ENCODE data around the gene CYP3A4.
"Not testable (repeated sequence)": the region's sequence is repeated elsewhere in the genome, so short reads cannot be mapped to it uniquely, and the experiment has no call there.

CYP3A4 gene

DNA sequence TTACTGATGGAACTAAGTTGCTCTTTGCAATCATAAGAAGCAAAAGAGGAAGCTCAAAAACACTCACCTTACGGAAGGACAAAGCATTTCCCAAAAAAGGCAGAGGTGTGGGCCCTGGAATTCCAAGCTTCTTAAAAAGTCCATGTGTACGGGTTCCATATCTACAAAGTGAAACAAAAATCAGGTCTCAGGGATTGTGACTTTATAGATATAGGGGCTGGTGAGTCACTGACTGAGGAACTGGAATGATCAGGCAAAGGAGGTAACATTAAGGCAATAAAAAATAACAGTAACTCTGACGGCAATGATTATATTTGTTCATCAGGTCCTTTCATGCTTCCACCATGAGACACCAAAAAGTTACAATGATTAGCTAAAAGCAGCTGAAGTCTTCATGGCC, 53.0 kb downstream of the CYP3A4 start:
- Histone ChIP-seq H3K4me3 (ENCODE audit: low read length) (no peak overlapping the region), H3K36me3 (ENCODE audit: insufficient read depth, low read depth, low read length) (no peaks in the 10 kb centered on the region), H3K27me3 (ENCODE audit: insufficient read depth, low read length) (no peaks in the 10 kb centered on the region), H3K9ac (ENCODE audit: low read depth, low read length) (no peak overlapping the region), H3K9me3 (ENCODE audit: insufficient read depth, low read depth, low read length) (no peaks in the 10 kb centered on the region), H3K27ac (ENCODE audit: low read length) (no peak overlapping the region), H3K4me1 (ENCODE audit: insufficient read depth, low read length) (no peaks in the 10 kb centered on the region)

DNA sequence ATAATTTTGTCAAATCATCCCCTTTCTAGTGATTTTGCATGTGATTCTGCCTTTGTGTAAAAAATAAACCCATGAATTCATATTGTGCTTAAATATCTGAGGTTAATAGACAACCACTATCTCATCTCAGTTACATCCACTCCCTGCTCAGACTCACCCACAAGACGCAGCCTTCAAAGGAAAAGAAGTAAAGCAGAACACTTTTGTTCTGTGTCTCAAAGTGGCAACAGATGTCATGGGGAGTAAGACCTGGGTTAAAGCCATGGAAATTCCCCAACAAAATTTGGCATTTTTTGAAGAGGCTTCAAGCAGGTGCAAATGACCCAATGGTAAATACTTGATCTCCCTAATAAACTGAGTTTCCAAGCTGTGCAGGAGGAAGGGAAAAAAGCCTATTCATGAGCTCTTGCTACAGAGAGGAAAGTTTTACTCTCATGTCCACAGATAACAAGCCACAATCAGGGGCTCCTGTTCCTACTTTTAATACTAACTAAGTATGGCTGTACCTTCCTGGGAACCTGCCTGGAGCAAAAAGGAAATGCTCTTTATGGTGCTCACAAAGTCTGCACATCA, 53.7 kb downstream of the CYP3A4 start:
- no peak overlapping the region for H3K9ac ChIP-seq (ENCODE audit: low read depth, low read length)
- H3K27me3 ChIP-seq (ENCODE audit: insufficient read depth, low read length): no peaks in the 10 kb centered on the region
- no peaks in the 10 kb centered on the region for H3K4me1 ChIP-seq (ENCODE audit: insufficient read depth, low read length)
- no peaks in the 10 kb centered on the region for H3K9me3 ChIP-seq (ENCODE audit: insufficient read depth, low read depth, low read length)
- H3K36me3 ChIP-seq (ENCODE audit: insufficient read depth, low read depth, low read length): no peaks in the 10 kb centered on the region
- H3K27ac ChIP-seq (ENCODE audit: low read length): no peak overlapping the region
- H3K4me3 ChIP-seq (ENCODE audit: low read length): no peak overlapping the region

DNA sequence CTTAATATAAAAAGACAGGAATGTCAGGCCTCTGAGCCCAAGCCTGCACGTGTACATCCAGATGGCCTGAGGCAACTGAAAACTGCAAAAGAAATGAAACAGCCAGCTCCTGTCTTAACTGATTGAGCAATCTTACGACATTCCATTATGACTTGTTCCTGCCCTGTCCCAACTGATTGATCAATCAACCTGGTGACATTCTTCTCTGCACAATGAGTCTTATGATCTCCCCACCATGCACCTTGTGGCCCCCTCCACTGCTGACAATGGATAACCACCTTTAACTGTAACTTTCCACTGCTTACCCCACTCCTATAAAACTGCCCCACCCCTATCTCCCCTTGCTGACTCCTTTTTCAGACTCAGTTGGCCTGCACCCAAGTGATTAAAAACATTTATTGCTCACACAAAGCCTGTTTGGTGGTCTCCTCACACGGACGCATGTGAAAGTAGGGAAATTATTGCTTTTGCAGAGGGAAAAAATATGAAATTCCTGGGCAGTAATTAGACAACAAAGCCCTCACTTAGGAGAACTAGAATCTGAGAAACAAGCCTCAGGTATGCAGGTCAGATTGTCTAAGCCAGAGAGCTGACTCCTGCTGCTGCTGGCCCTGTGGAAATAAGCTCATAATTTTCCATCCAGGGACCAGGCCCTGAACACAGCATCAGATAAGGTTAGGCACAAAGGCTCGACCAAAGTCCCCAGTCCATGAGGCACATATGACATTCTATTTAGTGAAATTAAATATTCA, 54.3 kb downstream of the CYP3A4 start:
- no peak overlapping the region for H3K27ac ChIP-seq (ENCODE audit: low read length)
- H3K9me3 ChIP-seq (ENCODE audit: insufficient read depth, low read depth, low read length): no peaks in the 10 kb centered on the region
- no peaks in the 10 kb centered on the region for H3K4me1 ChIP-seq (ENCODE audit: insufficient read depth, low read length)
- H3K4me3 ChIP-seq (ENCODE audit: low read length): no peak overlapping the region
- H3K9ac ChIP-seq (ENCODE audit: low read depth, low read length): no peak overlapping the region
- no peaks in the 10 kb centered on the region for H3K27me3 ChIP-seq (ENCODE audit: insufficient read depth, low read length)
- no peaks in the 10 kb centered on the region for H3K36me3 ChIP-seq (ENCODE audit: insufficient read depth, low read depth, low read length)

DNA sequence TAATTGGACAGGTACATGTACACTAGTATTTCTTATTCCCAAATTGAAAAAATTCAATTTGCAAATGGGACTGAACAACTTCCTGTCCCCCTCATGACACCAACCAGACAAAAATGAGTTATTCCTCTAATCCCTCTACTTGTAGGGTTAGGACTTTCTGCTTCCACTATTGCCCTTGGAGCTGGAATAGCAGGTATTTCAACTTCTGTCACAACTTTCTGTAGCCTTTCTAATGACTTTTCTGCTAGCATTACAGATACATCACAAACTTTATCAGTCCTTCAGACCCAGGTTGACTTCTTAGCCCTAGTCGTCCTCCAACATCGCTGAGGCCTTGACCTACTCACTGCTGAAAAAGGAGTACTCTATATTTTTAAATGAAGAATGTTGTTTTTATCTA, 55.4 kb downstream of the CYP3A4 start:
- no peaks in the 10 kb centered on the region for H3K9me3 ChIP-seq (ENCODE audit: insufficient read depth, low read depth, low read length)
- H3K4me3 ChIP-seq (ENCODE audit: low read length): no peak overlapping the region
- no peak overlapping the region for H3K27ac ChIP-seq (ENCODE audit: low read length)
- no peaks in the 10 kb centered on the region for H3K4me1 ChIP-seq (ENCODE audit: insufficient read depth, low read length)
- no peaks in the 10 kb centered on the region for H3K27me3 ChIP-seq (ENCODE audit: insufficient read depth, low read length)
- H3K36me3 ChIP-seq (ENCODE audit: insufficient read depth, low read depth, low read length): no peaks in the 10 kb centered on the region
- no peak overlapping the region for H3K9ac ChIP-seq (ENCODE audit: low read depth, low read length)

DNA sequence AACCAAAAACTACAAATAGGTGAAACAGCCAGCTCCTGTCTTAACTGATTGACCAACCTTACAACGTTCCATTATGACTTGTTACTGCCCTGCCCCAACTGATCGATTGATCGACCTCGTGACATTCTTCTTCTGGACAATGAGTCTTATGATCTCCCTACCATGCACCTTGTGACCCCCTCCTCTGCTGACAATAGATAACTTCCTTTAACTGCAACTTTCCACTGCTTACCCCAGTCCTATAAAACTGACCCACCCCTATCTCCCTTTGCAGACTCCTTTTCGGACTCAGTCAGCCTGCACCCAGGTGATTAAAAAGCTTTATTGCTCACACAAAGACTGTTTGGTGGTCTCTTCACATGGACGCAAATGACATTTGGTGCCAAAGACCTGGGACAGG, 60.8 kb downstream of the CYP3A4 start:
- H3K4me3 ChIP-seq (ENCODE audit: low read length); H3K27ac ChIP-seq (ENCODE audit: low read length); H3K9ac ChIP-seq (ENCODE audit: low read depth, low read length); H3K4me1 ChIP-seq (ENCODE audit: insufficient read depth, low read length); H3K36me3 ChIP-seq (ENCODE audit: insufficient read depth, low read depth, low read length); H3K27me3 ChIP-seq (ENCODE audit: insufficient read depth, low read length); H3K9me3 ChIP-seq (ENCODE audit: insufficient read depth, low read depth, low read length): not testable (repeated sequence)

DNA sequence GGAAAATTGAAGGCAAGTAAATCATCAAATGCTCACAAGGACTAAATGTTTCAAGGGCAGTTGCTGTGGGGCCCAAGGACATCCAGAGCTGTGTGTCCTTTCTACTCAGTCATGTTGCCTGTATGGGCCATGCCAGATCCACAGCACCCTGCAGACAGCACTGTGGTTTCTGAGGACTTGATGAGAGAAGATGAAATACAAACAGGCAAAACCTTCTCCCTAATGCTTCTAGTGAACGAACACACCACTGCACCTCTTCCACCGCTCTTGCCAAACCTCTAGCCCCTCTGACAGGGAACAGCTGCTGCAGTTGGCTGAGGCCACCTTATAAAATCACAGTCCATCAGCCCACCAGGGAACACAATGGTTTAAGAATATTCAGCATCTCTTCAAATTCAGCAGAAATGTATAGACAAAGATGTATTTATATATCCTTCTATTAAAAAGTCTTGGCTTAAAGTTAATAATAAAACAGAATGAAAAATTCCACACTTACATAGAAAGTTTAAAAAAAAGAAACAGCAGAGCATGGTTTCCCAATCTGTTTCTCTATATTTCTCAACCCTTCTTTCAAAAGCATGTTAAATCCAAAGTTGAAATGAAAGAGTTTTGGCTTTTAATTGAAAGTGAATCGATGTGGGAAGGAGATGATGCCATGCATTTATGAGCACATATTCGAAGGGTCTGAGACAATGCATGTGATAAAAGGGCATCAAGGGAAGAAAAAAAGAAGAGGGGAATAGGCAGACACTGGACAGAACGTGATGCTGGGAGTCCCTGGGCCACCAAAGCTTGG, 63.0 kb downstream of the CYP3A4 start:
- H3K27me3 ChIP-seq (ENCODE audit: insufficient read depth, low read length): no peaks in the 10 kb centered on the region
- H3K4me1 ChIP-seq (ENCODE audit: insufficient read depth, low read length): no peaks in the 10 kb centered on the region
- H3K9ac ChIP-seq (ENCODE audit: low read depth, low read length): no peak overlapping the region
- no peak overlapping the region for H3K4me3 ChIP-seq (ENCODE audit: low read length)
- no peaks in the 10 kb centered on the region for H3K9me3 ChIP-seq (ENCODE audit: insufficient read depth, low read depth, low read length)
- H3K27ac ChIP-seq (ENCODE audit: low read length): no peak overlapping the region
- no peaks in the 10 kb centered on the region for H3K36me3 ChIP-seq (ENCODE audit: insufficient read depth, low read depth, low read length)

DNA sequence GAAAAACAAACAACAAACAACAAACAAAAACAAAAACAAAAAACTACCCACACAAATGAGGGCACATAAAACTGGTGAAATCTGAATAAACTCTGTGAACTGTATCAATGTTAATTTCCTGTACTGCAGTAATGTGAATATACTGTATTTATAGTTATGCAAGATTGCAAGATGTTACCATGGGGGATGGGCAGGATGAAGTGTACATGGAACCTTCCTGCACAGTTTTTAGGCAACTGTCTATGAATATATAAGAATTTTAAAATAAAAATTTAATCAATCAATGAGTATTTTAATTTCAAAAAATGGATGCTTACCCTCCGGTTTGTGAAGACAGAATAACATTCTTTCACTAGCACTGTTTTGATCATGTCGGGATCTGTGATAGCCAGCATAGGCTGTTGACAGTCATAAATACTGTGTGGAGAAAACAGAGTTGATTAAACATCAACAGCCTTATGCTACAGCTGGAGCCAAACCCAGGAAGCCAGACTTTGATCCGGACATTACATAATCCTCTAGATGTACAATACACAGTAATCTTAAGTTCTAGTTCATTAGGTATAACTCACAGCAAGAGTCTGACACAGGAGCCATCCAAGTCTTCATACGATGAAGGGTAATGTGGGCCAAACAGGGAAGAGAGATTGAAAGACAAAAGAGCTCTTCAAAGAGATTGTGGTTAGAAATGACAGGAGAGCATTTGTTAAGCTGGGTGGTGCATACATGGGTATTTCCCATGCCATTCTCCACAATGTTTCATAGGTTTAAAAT, 63.8 kb downstream of the CYP3A4 start:
- no peaks in the 10 kb centered on the region for H3K9me3 ChIP-seq (ENCODE audit: insufficient read depth, low read depth, low read length)
- H3K4me3 ChIP-seq (ENCODE audit: low read length): no peak overlapping the region
- no peak overlapping the region for H3K9ac ChIP-seq (ENCODE audit: low read depth, low read length)
- H3K36me3 ChIP-seq (ENCODE audit: insufficient read depth, low read depth, low read length): no peaks in the 10 kb centered on the region
- no peak overlapping the region for H3K27ac ChIP-seq (ENCODE audit: low read length)
- no peaks in the 10 kb centered on the region for H3K27me3 ChIP-seq (ENCODE audit: insufficient read depth, low read length)
- no peaks in the 10 kb centered on the region for H3K4me1 ChIP-seq (ENCODE audit: insufficient read depth, low read length)

DNA sequence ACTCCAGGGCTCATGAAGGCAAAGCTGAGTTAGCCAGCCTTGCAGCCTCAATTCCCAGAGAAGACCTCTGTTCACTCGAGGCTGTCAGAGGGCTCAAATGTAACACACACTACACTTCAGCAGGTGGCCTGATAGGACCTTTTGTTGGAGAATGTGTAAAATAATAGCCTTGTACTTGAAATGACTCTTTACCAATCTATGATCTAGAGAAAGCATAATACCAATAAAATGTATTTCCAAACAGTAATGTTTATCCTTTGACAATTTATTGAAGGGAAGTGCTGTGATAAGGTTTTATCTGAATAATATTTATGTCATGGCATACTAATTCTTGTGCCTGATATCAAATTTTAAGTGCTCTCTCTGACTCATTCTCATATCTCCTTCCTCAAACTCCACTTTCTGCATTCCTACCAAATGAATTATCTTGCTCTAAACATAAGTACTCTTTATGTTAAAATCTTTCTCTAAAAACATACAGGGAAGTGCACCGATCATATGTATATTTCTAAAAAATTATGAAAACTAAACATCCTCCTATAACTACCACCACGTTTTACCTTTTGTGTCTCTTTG, 69.9 kb downstream of the CYP3A4 start:
- no peaks in the 10 kb centered on the region for H3K27me3 ChIP-seq (ENCODE audit: insufficient read depth, low read length)
- H3K4me1 ChIP-seq (ENCODE audit: insufficient read depth, low read length): no peaks in the 10 kb centered on the region
- no peak overlapping the region for H3K4me3 ChIP-seq (ENCODE audit: low read length)
- H3K9me3 ChIP-seq (ENCODE audit: insufficient read depth, low read depth, low read length): no peaks in the 10 kb centered on the region
- no peak overlapping the region for H3K9ac ChIP-seq (ENCODE audit: low read depth, low read length)
- no peaks in the 10 kb centered on the region for H3K36me3 ChIP-seq (ENCODE audit: insufficient read depth, low read depth, low read length)
- H3K27ac ChIP-seq (ENCODE audit: low read length): no peak overlapping the region

DNA sequence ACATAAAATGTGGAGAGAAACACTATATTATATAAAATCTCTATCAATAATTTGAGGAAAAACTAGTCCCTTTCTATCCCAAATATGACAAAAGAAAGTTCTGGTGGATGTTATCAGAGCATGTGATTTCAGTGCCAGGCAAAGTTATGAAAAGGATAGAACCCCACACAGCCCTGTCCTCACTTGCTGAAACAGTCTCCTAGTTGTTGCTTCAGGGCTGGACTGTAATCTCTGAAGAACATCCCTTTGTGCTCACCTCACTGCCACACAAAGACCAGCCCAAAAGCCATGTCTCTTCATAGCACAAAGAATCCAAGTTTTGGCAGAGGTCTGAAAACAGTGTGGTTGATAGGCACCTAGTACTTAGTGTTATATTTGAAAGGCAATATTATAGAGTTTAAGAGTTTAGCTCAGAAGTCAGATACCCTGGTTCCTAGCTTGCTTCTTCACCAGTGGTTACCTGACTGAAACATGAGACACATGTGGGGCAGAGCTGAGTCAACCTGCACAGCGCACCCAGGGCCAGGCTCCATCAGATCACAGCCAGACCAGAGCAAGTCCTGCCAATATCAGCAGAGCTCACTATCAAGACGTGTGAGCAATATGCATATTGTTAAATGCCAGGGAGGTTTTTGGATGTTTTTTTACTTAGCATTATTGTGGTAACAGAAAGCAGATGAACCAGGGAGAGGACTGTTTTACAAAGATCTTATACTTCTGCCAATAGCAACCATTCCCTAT, 74.0 kb downstream of the CYP3A4 start:
- H3K4me3 ChIP-seq (ENCODE audit: low read length): no peak overlapping the region
- H3K9ac ChIP-seq (ENCODE audit: low read depth, low read length): no peak overlapping the region
- no peaks in the 10 kb centered on the region for H3K4me1 ChIP-seq (ENCODE audit: insufficient read depth, low read length)
- no peaks in the 10 kb centered on the region for H3K27me3 ChIP-seq (ENCODE audit: insufficient read depth, low read length)
- no peaks in the 10 kb centered on the region for H3K9me3 ChIP-seq (ENCODE audit: insufficient read depth, low read depth, low read length)
- no peaks in the 10 kb centered on the region for H3K36me3 ChIP-seq (ENCODE audit: insufficient read depth, low read depth, low read length)
- no peak overlapping the region for H3K27ac ChIP-seq (ENCODE audit: low read length)

DNA sequence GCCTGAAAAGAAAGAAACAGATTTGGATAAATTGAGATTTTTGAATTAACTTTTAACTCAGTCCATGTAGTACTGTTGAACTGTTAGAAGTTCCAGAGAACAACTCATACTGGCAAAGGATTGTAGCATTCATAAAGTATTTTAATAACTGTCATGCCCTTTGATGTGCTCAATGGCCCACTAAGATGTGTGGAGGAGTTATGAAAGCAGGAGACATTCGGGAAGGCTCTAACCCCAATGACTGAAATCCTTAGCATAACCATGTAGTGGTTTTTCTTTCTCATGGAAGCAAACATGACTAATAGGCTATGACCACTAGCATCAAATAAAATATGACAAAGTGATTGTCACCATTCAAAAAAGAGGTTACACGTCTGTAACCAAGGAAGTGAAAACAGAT, 74.7 kb downstream of the CYP3A4 start:
- H3K36me3 ChIP-seq (ENCODE audit: insufficient read depth, low read depth, low read length): no peaks in the 10 kb centered on the region
- H3K27me3 ChIP-seq (ENCODE audit: insufficient read depth, low read length): no peaks in the 10 kb centered on the region
- no peaks in the 10 kb centered on the region for H3K4me1 ChIP-seq (ENCODE audit: insufficient read depth, low read length)
- no peak overlapping the region for H3K9ac ChIP-seq (ENCODE audit: low read depth, low read length)
- no peaks in the 10 kb centered on the region for H3K9me3 ChIP-seq (ENCODE audit: insufficient read depth, low read depth, low read length)
- no peak overlapping the region for H3K4me3 ChIP-seq (ENCODE audit: low read length)
- H3K27ac ChIP-seq (ENCODE audit: low read length): no peak overlapping the region

DNA sequence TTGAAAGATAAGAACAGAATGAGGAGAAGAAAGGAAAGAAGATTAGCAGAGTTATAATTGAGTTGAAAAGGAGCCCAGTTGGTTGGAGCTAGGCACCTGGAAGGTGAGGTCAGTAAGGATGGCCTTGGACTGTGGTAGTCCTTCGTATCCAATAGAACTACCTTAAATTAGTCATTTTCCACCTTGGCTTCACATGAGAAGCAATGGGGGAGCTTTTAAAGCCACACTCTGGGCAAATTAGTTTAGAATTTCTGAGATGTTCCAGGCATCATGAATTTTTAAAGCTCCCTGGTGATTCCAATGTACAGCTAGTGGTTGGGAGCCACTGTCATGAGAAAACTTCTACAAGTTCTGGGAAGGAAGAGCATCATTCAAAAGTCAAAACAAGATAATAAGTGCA, 76.9 kb downstream of the CYP3A4 start:
- Histone ChIP-seq H3K27me3 (ENCODE audit: insufficient read depth, low read length) (no peaks in the 10 kb centered on the region), H3K9me3 (ENCODE audit: insufficient read depth, low read depth, low read length) (no peaks in the 10 kb centered on the region), H3K4me3 (ENCODE audit: low read length) (no peak overlapping the region), H3K4me1 (ENCODE audit: insufficient read depth, low read length) (no peaks in the 10 kb centered on the region), H3K36me3 (ENCODE audit: insufficient read depth, low read depth, low read length) (no peaks in the 10 kb centered on the region), H3K9ac (ENCODE audit: low read depth, low read length) (no peak overlapping the region), H3K27ac (ENCODE audit: low read length) (no peak overlapping the region)
